ENCODE data around the gene PYCARD.
"Not testable (repeated sequence)": the region's sequence is repeated elsewhere in the genome, so short reads cannot be mapped to it uniquely, and the experiment has no call there.

The PYCARD gene

DNA sequence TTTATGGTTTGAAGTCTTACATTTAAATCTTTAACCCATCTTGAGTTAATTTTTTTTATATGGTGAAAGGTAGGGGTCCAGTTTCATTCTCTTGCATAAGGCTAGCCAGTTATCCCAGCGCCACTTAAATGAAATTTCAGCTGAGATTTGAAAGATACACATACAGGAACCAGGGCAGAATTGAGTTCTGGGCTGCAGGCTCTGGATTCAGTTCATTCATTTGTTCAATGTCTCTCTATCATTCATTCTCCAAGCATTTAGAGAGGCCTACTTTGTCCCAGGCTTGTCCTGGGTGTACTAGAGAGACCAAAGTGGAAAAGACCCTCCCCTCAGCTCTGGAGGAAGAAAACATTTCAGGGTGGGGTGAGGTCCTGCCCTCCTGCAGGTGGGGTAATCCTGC is 10.8 kb upstream of the PYCARD start:
- H3K27ac ChIP-seq: no peak overlapping the region
- TF ChIP-seq, protein P1, sequence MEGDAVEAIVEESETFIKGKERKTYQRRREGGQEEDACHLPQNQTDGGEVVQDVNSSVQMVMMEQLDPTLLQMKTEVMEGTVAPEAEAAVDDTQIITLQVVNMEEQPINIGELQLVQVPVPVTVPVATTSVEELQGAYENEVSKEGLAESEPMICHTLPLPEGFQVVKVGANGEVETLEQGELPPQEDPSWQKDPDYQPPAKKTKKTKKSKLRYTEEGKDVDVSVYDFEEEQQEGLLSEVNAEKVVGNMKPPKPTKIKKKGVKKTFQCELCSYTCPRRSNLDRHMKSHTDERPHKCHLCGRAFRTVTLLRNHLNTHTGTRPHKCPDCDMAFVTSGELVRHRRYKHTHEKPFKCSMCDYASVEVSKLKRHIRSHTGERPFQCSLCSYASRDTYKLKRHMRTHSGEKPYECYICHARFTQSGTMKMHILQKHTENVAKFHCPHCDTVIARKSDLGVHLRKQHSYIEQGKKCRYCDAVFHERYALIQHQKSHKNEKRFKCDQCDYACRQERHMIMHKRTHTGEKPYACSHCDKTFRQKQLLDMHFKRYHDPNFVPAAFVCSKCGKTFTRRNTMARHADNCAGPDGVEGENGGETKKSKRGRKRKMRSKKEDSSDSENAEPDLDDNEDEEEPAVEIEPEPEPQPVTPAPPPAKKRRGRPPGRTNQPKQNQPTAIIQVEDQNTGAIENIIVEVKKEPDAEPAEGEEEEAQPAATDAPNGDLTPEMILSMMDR (conservative IDR thresholded peaks at IDR 0.05): no peak
- TF ChIP-seq ZFX (IDR thresholded peaks at IDR 0.05): no peak

GRCh38 chr16:31206776-31207175 is 4.2 kb upstream of the PYCARD start:
- no peak for TF ChIP-seq ZFX (IDR thresholded peaks at IDR 0.05)
- TF ChIP-seq, protein P1 (conservative IDR thresholded peaks at IDR 0.05): no peak
- H3K27ac ChIP-seq: no peak overlapping the region

DNA sequence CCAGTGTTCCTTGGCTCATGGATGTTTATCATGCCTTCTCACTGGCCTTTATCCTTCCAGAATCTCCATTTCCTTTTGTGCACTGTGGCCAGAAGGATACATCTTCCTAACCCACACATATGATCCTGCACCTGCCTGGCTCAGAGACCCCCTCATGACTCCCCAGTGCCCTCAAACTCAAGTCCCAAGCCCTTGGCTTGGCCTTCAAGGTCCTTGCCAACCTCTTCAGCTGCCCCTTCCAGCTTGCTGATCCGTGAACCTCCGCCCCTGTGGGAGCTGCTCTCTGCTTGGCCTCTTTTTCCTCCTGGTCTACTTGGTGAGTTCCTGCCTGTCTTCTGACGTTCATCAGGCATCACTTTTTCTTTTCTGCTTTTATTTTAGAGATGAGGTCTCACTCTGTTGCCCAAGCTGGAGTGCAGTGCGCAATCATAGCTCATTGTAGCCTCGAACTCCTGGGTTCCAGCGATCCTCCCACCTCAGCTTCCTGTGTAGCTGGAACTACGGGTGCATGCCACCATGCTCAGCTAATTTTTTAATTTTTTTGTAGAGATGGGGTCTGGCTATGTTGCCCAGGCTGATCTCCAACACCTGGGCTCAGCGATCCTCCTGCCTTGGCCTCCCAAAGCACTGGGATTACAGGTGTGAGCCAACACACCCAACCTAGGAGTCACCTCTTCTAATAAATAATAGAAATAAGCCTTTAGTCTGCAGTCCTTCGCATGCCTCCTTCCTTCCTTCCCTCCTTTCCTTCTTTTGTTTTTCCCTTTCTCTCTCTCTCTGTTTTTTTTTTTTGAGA is 2.5 kb upstream of the PYCARD start:
- no peak overlapping the region for H3K27ac ChIP-seq
- TF ChIP-seq, protein P1 (conservative IDR thresholded peaks at IDR 0.05): no peak
- TF ChIP-seq ZFX (IDR thresholded peaks at IDR 0.05): no peak

DNA sequence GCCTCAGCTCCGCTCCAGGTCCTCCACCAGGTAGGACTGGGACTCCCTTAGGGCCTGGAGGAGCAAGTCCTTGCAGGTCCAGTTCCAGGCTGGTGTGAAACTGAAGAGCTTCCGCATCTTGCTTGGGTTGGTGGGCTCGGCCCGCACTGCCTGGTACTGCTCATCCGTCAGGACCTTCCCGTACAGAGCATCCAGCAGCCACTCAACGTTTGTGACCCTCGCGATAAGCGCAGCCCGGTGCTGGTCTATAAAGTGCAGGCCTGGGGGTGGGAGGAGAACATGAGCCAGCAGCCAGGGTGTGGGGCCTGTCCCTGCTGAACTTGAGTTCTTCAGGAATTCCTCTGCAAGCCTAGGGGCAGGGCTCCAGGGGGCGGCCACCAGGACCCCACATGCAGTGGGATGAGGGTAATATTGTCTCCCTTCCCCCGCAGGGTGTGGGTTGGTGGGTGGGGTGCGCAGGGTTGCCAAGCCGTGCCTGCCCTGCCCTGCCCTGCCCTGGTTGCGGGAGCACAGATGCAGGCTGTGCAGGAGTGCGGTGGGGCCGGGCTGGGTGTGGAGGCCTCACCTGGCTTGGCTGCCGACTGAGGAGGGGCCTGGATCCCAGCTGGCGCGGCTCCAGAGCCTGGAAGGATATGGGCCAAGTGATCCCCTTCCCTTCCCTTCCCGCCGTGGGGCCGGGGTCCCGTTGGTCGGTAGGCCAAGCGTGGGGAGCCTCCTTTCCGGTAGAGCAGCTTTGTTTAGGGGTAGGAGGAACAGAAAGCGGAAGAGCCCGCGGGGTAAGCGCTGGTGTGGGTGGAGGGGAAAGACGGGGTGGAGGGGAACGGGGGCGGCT is 762 bp downstream of the PYCARD start:
- H3K27ac ChIP-seq: no peak overlapping the region
- no peak for TF ChIP-seq ZFX (IDR thresholded peaks at IDR 0.05)
- TF ChIP-seq, protein P1 (conservative IDR thresholded peaks at IDR 0.05): no peak

GRCh38 chr16:31200821-31201568 is 1.6 kb downstream of the PYCARD start:
- no peak overlapping the region for H3K27ac ChIP-seq
- TF ChIP-seq ZFX (IDR thresholded peaks at IDR 0.05): no peak
- TF ChIP-seq, protein P1 (conservative IDR thresholded peaks at IDR 0.05): no peak

GRCh38 chr16:31200111-31200510 is 2.4 kb downstream of the PYCARD start:
- not testable (repeated sequence) for H3K27ac ChIP-seq

- TF ChIP-seq, protein P1 (conservative IDR thresholded peaks at IDR 0.05): no peak
- TF ChIP-seq ZFX (IDR thresholded peaks at IDR 0.05): no peak
- no peak overlapping the region for H3K27ac ChIP-seq
Observed at GRCh38 chr16:31199430-31200041, 3.0 kb downstream of the PYCARD start.
